Suprapubic skin (tissue), 4 donors: ENCODE measurements around the gene ABCF2. TPM values are rescaled to one million over a fixed set of nuclear protein-coding genes. Genes with fewer than 3 reads are reported as not detected.

Experiments used
- DNase-seq, 2 donors: peaks; one replicate each; pipeline ENCODE4 v3.0.0-alpha.2; 2019; ENCODE audit warnings: low spot score in 2 of 2
- H3K27ac ChIP-seq: fragments of 200-600 bp; sonication (generic); one replicate; pipeline ENCODE4 v1.5.1; 2019
- H3K27me3 ChIP-seq: fragments of 200-600 bp; sonication (generic); one replicate; pipeline ENCODE4 v1.5.1; 2019
- H3K36me3 ChIP-seq: fragments of 200-600 bp; sonication (generic); one replicate; pipeline ENCODE4 v1.5.1; 2019
- H3K4me1 ChIP-seq: fragments of 200-600 bp; sonication (generic); one replicate; pipeline ENCODE4 v1.5.1; 2019
- H3K4me3 ChIP-seq: fragments of 200-600 bp; sonication (generic); one replicate; pipeline ENCODE4 v1.5.1; 2019; ENCODE audit warnings: mild to moderate bottlenecking
- H3K9me3 ChIP-seq: fragments of 200-600 bp; sonication (generic); one replicate; pipeline ENCODE4 v1.5.1; 2019
- CTCF ChIP-seq, 2 donors: fragments of 200-600 bp in 1 of 2; fragments of 450-650 bp in 1 of 2; sonication (generic) in 1 of 2; IDR thresholded peaks; one replicate each; pipeline ENCODE4 v1.5.1; 2016 to 2019; ENCODE audit warnings: antibody characterized with exemption in 2 of 2, mild to moderate bottlenecking in 1 of 2, moderate library complexity in 1 of 2
- EP300 ChIP-seq: sonication (generic); formaldehyde crosslinking; IDR thresholded peaks from one replicate; pipeline ENCODE4 v1.6.1; 2017; ENCODE audit warnings: antibody characterized with exemption
- POLR2A ChIP-seq, 2 donors: fragments of 450-650 bp; IDR thresholded peaks; one replicate each; pipeline ENCODE4 v1.6.1; 2017; ENCODE audit warnings: antibody characterized with exemption in 2 of 2, mild to moderate bottlenecking in 2 of 2, moderate library complexity in 2 of 2
- POLR2AphosphoS5 ChIP-seq, 3 donors: sonication (generic); formaldehyde crosslinking; IDR thresholded peaks; one replicate each; pipeline ENCODE4 v1.6.1; 2017; ENCODE audit warnings: antibody characterized with exemption in 3 of 3
- WGBS: methylation state at CpG from one replicate; pipeline ENCODE4 v1.1.5; 2018; 5-methylcytosine and 5-hydroxymethylcytosine counted together
- total RNA-seq, 4 donors: library from RNA; depleted of rRNA; stranded (reverse); fragments of >200 nt; gene quantifications; one replicate each; pipeline ENCODE4 v1.1.0, GENCODE V29; 2016

Gene ABCF2
- total RNA-seq, 4 donors from 2014 or later, result 25.3 to 96.5 (median 40.1) TPM

- Histone ChIP-seq H3K9me3 (no peaks in the 10 kb centered on the region), H3K4me3 (peak overlapping the region; percentile 87), H3K27ac (peak overlapping the region; percentile 78), H3K27me3 (no peaks in the 10 kb centered on the region), H3K4me1 (peaks cover 30% of the 10 kb centered on the region), H3K36me3 (peaks cover 38% of the 10 kb centered on the region)
- no peak for TF ChIP-seq EP300
- TF ChIP-seq CTCF (IDR thresholded peaks at IDR 0.05), result no peak
- no peak for TF ChIP-seq POLR2A (IDR thresholded peaks at IDR 0.05)
- TF ChIP-seq POLR2AphosphoS5 (IDR thresholded peaks at IDR 0.05), result no peak
- peak in 1 of 2 donors; percentile 35 for DNase-seq
- 78% methylated on average over 9 of the region's 9 CpGs for WGBS
Measured at GRCh38 chr7:151233804-151234203, 6.8 kb upstream of the ABCF2 start.

DNA sequence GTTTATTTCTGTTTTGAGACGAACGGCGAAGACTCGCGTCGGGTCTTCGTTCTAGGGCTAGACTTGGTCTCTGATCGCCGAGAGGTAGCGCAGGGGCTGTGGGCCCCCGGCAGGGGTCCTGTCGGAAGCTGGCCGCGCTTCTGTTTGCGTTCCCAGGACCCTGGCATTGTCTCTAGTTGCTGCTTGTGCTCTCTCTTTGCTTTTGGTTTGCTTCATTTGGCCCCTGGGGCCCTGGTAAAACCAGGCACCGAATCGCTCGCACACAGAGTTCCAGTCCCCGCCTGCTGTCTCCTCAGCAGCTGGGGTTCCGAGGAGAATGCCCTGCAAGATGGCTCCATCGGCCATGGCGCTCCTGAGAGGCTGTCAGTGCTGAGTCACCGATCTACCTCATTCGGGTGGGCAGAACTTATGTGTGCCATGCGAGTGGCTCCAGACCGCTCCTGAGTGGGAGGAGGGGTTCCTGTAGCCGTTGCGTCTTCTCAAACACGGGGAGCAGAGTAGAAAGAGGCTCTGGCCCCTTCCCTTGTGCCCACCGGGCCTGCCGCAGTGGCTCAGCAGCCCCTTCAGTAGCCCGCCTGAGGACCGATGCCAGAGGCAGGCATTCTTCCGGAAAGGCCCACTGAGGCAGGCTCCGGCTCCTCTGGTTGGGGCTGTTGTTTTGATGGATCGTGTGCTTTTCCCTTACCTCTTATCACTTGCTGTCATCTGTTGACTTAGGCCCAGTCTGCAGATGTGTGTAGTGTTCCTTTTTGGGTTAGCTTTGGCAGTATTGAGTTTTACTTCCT lies 6.1 kb upstream of the ABCF2 start:
- H3K4me1 ChIP-seq, result peaks cover 33% of the 10 kb centered on the region
- no peak for TF ChIP-seq POLR2A (IDR thresholded peaks at IDR 0.05)

GRCh38 chr7:151232091-151232916 lies 5.3 kb upstream of the ABCF2 start, which contains the start of gene CHPF2:
CHPF2 (plus strand) TSS chr7:151232483; CDS start chr7:151234012, 1,529 bp downstream.
- peaks cover 39% of the 10 kb centered on the region for H3K4me1 ChIP-seq

More for the DNA sequence above, 6.1 kb upstream of the ABCF2 start:
- Histone ChIP-seq H3K4me3 (peak overlapping the region; percentile 87), H3K27me3 (no peaks in the 10 kb centered on the region), H3K27ac (peak overlapping the region; percentile 78), H3K9me3 (no peaks in the 10 kb centered on the region), H3K36me3 (peaks cover 31% of the 10 kb centered on the region)
- peak in 1 of 2 donors; percentile 64 for DNase-seq
- 13% methylated on average over 29 of the region's 36 CpGs for WGBS

GRCh38 chr7:151231080-151231479 lies 4.1 kb upstream of the ABCF2 start:
- TF ChIP-seq POLR2AphosphoS5 (IDR thresholded peaks at IDR 0.05) (no peak), EP300 (no peak), POLR2A (IDR thresholded peaks at IDR 0.05) (no peak), CTCF (IDR thresholded peaks at IDR 0.05) (no peak)
- no peak overlapping the region for H3K4me3 ChIP-seq
- no peak for DNase-seq
- H3K4me1 ChIP-seq, result peaks cover 44% of the 10 kb centered on the region
- no peaks in the 10 kb centered on the region for H3K9me3 ChIP-seq
- 79% methylated on average over 1 of the region's 1 CpG for WGBS
- H3K27me3 ChIP-seq, result no peaks in the 10 kb centered on the region
- H3K27ac ChIP-seq, result no peak overlapping the region
- peaks cover 12% of the 10 kb centered on the region for H3K36me3 ChIP-seq

More at GRCh38 chr7:151232091-151232916, 5.3 kb upstream of the ABCF2 start, which contains the start of gene CHPF2:
- H3K27me3 ChIP-seq, result no peaks in the 10 kb centered on the region
- H3K36me3 ChIP-seq, result peaks cover 23% of the 10 kb centered on the region
- H3K27ac ChIP-seq, result peak within 1 kb of the TSS; percentile 78
- peak; percentile 95 to 96 for DNase-seq
- peak in 1 of 2 donors; percentile 67 for TF ChIP-seq POLR2A (IDR thresholded peaks at IDR 0.05)
- no peak for TF ChIP-seq CTCF (IDR thresholded peaks at IDR 0.05)
- H3K9me3 ChIP-seq, result no peaks in the 10 kb centered on the region
- 1% methylated on average over 23 of the region's 79 CpGs for WGBS
- peak within 1 kb of the TSS; percentile 87 for H3K4me3 ChIP-seq

- no peaks in the 10 kb centered on the region for H3K9me3 ChIP-seq
- TF ChIP-seq POLR2A (IDR thresholded peaks at IDR 0.05), result no peak
- no peak for TF ChIP-seq EP300
- no peak for TF ChIP-seq POLR2AphosphoS5 (IDR thresholded peaks at IDR 0.05)
- no peak for TF ChIP-seq CTCF (IDR thresholded peaks at IDR 0.05)
- peaks cover 46% of the 10 kb centered on the region for H3K4me1 ChIP-seq
- WGBS, result 88% methylated on average over 10 of the region's 10 CpGs
- H3K36me3 ChIP-seq, result peaks cover 6% of the 10 kb centered on the region
- H3K4me3 ChIP-seq, result no peak overlapping the region
- DNase-seq, result no peak
- H3K27me3 ChIP-seq, result no peaks in the 10 kb centered on the region
- H3K27ac ChIP-seq, result no peak overlapping the region
Measured at GRCh38 chr7:151229249-151229648, 2.2 kb upstream of the ABCF2 start.
